Activated T-cell treated with anti-CD3 and anti-CD28 coated beads, Interleukin-2, amount 50 U/mL, for 72 hours (primary cell): ENCODE measurements around the gene PARD3B. TPM values are rescaled to one million over a fixed set of nuclear protein-coding genes. Genes with fewer than 3 reads are reported as not detected.

Experiments
- ATAC-seq, 2 donors: fragments of 150-1000 bp; cut with Tn5 transposase; replicated peaks in 1 of 2; 2 replicates each; pipeline ENCODE4 v1.10.0; 2021; ENCODE audit warnings: moderate library complexity in 2 of 2, mild to moderate bottlenecking in 1 of 2
- DNase-seq, 2 donors: peaks; one replicate each; pipeline ENCODE4 v3.0.0; 2021 to 2022; ENCODE audit warnings: mixed read lengths in 1 of 2
- H3K27ac Mint-ChIP-seq: one replicate; pipeline ENCODE4 v1.8.0; 2022; ENCODE audit warnings: mild to moderate bottlenecking, moderate library complexity, mixed read lengths
- H3K27me3 Mint-ChIP-seq: one replicate; pipeline ENCODE4 v1.8.0; 2022; ENCODE audit warnings: low read depth, mixed read lengths
- H3K36me3 Mint-ChIP-seq, 2 donors: one replicate each; pipeline ENCODE4 v1.8.0; 2022; ENCODE audit warnings: mixed read lengths in 2 of 2, mild to moderate bottlenecking in 1 of 2; ENCODE audit not compliant: insufficient read depth in 2 of 2
- H3K4me1 Mint-ChIP-seq: one replicate; pipeline ENCODE4 v1.8.0; 2022; ENCODE audit warnings: low read depth, mixed read lengths
- H3K4me3 Mint-ChIP-seq, 2 donors: one replicate each; pipeline ENCODE4 v1.8.0; 2022; ENCODE audit warnings: mild to moderate bottlenecking in 2 of 2, mixed read lengths in 2 of 2, moderate library complexity in 2 of 2
- H3K9me3 Mint-ChIP-seq, 2 donors: one replicate each; pipeline ENCODE4 v1.8.0; 2022; ENCODE audit warnings: mixed read lengths in 2 of 2
- total RNA-seq, 2 donors: library from RNA; stranded (reverse); gene quantifications; one replicate each; pipeline ENCODE4 v1.2.3, GENCODE V29; 2022

PARD3B gene
- total RNA-seq, 2 donors from 2014 or later: 0.74 to 0.96 TPM

DNA sequence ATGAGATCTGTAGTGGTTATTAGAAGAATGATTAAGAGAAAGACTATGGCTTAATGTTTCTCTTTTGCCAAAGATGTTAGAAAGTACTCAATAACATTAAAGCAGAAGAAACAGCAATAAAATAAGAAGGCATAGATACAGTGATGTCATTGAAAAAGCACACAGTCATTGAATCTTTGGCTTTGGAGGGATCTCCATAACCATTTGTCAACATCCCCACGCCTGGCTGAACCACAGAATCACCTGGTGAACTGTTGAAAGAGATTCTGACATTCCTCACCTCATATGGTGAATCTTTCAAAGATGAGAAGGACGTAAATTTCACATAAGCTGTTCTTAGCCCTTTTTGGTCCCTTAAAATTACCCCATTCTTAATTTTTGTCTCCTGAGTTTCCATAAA is 812.5 kb downstream of the PARD3B start:
- DNase-seq (no peak), ATAC-seq (no peak)

DNA sequence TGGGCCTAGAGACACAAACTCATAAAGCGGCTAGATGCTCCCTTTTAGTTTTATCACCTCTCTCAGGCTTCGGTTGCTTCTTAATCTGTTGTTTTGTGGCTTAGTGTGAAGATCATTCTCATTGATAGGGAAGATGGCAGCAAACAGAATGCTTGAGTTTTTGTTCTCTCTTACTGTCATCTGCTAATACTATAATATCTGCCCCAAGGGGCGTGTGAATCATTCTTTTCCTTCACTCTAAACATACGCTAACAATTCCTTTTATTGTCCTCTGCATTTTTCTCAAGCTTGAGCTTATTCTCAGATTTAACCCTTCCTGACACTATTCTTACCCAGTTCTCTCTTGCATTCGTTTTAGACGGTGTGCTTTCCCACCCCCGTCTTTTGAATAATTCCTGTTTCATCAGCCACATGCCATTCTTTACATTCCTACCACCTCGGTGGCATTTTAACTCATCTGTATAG is 813.1 kb downstream of the PARD3B start:
- Mint-ChIP-seq H3K4me3 (no peak overlapping the region), H3K4me1 (no peaks in the 10 kb centered on the region), H3K27ac (no peak overlapping the region), H3K27me3 (peaks cover 20% of the 10 kb centered on the region), H3K36me3 (peaks cover 0 to 1% of the 10 kb centered on the region in 2 donors), H3K9me3 (no peaks in the 10 kb centered on the region)
- no peak for ATAC-seq
- DNase-seq: no peak

More for the DNA sequence above, 812.5 kb downstream of the PARD3B start:
- H3K4me3 Mint-ChIP-seq: no peak overlapping the region
- H3K36me3 Mint-ChIP-seq: peaks cover 0 to 1% of the 10 kb centered on the region in 2 donors
- no peaks in the 10 kb centered on the region for H3K4me1 Mint-ChIP-seq
- H3K9me3 Mint-ChIP-seq: no peaks in the 10 kb centered on the region
- peaks cover 20% of the 10 kb centered on the region for H3K27me3 Mint-ChIP-seq
- no peak overlapping the region for H3K27ac Mint-ChIP-seq

DNA sequence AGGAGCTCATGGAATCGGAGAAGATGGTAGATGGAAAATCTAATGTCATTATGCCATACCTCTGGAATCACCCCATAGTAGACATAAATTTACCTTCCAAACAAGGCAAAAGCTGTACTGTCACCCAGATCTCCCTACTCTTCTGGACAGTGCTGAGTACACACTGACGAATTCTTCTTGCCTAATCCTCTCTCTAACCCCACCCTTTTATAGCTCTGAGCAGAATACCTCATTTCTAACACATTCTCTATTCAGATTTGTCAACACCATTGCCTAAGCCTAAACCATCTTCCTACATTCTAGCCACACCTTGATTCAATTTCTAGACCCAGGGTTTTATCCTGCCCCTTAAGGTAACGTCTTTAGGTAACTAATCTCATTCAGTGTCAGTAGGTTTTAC is 816.0 kb downstream of the PARD3B start:
- Mint-ChIP-seq H3K27ac (no peak overlapping the region), H3K27me3 (peaks cover 20% of the 10 kb centered on the region), H3K36me3 (no peaks in the 10 kb centered on the region), H3K9me3 (no peaks in the 10 kb centered on the region), H3K4me3 (no peak overlapping the region), H3K4me1 (no peaks in the 10 kb centered on the region)
- no peak for ATAC-seq
- no peak for DNase-seq

DNA sequence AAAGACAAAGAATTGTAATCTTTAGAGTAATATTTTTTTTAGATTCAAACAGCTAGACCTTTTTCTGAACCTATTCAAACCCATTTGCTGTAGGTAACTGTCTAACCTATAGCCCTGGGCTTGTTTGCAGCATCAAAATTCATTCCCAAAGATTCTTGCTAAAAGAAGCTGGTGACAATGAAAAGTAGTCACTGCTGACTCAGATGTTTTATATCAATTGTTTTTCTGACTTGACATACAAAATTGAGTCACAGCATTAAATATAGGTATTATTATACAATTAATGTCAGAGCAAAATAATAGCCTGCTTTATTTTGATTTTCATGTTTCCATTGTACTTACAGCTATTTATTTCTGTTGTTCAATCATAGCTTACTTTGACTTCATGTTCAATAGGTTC is 816.7 kb downstream of the PARD3B start:
- H3K4me1 Mint-ChIP-seq: no peaks in the 10 kb centered on the region
- H3K36me3 Mint-ChIP-seq: no peaks in the 10 kb centered on the region
- DNase-seq: no peak
- H3K27me3 Mint-ChIP-seq: peaks cover 20% of the 10 kb centered on the region
- H3K27ac Mint-ChIP-seq: no peak overlapping the region
- no peak overlapping the region for H3K4me3 Mint-ChIP-seq
- H3K9me3 Mint-ChIP-seq: no peaks in the 10 kb centered on the region
- no peak for ATAC-seq

DNA sequence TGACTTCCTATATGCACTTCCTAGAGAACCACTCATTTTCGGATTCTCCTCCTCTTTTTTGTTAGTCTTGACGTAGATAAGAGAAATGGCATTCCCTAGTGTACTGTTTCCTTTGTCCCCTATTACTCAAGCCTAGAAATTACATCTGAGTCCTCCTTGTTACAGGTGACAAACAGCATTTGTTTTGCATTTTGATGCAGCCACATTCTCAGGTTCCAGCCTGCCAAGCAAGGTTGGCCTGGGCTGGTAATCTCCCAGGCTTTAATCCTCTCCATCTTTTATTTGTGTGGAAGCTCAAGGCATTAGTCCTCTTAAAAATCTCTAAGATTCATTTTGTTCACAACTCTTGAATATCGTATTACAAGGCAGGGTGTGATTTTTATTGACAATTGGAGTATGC is 819.0 kb downstream of the PARD3B start:
- H3K9me3 Mint-ChIP-seq: no peaks in the 10 kb centered on the region
- H3K4me3 Mint-ChIP-seq: no peak overlapping the region
- no peaks in the 10 kb centered on the region for H3K36me3 Mint-ChIP-seq

DNA sequence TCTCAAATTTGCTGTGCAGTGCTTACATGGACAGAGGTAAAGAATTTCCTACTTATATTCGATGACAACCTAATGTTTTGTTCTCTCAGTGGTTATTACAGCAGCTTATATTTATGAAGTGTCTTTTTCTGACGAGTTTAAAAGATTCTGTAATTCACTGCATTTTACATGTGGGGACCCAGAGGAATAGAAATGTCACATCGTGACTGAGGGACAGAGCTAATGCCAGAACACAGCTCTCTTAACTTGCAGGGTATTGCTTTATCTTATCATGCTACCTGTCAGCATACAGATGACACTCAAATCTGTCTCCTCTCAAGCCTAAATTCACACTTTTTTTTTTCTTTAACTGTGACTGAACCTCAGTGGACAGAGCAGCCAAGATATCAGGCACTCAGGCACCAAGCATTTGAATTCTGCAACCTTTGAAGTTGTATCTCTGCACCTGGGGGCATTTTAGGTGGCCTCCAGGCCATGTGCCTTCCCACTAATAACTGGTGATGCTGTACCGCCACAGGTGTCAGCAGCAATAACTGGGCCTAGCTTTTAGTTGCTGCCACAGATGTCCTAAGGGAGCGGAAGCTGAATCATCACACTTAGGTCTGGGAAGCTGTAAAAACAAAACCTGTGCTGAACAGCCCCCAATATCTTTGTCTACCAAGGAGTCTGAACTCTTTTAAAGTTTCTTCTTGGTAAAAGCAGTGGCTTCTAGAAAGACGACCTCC is 821.2 kb downstream of the PARD3B start:
- Mint-ChIP-seq H3K4me3 (no peak overlapping the region), H3K36me3 (no peaks in the 10 kb centered on the region), H3K27me3 (peaks cover 13% of the 10 kb centered on the region), H3K9me3 (no peaks in the 10 kb centered on the region), H3K4me1 (no peaks in the 10 kb centered on the region), H3K27ac (no peak overlapping the region)
- ATAC-seq (no peak), DNase-seq (no peak)

More for the DNA sequence above, 819.0 kb downstream of the PARD3B start:
- DNase-seq (no peak), ATAC-seq (no peak)
- peaks cover 19% of the 10 kb centered on the region for H3K27me3 Mint-ChIP-seq
- H3K4me1 Mint-ChIP-seq: no peaks in the 10 kb centered on the region
- no peak overlapping the region for H3K27ac Mint-ChIP-seq

DNA sequence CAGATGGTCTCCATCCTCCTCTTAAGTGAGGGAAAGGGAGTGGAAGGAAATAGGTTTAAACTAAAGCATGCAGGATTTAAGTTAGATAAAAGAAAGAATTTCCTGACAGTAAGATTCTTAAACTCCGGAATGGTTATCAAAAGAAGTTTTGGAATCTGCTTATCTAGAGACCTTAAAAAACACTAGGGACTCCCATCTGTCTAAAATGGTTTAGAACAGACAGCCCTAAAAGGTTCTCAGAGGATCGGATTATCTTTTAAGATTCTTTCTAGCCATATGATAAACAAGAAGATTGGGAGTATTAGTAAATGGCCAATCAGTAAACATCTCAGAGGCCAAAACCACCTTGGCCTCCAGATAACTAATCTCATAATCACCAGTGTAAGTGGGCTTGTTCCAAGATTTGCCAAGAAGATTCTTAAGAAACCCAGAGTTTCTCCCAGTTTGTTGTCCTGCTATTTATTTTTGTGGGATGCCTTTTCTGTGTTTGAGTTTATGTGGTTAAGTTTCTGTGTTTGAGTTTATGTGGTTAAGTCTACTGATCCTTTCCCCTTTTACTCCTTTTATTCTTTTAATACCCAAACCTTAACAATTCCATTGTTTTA is 822.2 kb downstream of the PARD3B start:
- DNase-seq (no peak), ATAC-seq (no peak)
- Mint-ChIP-seq H3K27me3 (peaks cover 8% of the 10 kb centered on the region), H3K9me3 (no peaks in the 10 kb centered on the region), H3K4me1 (peaks cover 5% of the 10 kb centered on the region), H3K27ac (no peak overlapping the region), H3K4me3 (no peak overlapping the region), H3K36me3 (no peaks in the 10 kb centered on the region)

DNA sequence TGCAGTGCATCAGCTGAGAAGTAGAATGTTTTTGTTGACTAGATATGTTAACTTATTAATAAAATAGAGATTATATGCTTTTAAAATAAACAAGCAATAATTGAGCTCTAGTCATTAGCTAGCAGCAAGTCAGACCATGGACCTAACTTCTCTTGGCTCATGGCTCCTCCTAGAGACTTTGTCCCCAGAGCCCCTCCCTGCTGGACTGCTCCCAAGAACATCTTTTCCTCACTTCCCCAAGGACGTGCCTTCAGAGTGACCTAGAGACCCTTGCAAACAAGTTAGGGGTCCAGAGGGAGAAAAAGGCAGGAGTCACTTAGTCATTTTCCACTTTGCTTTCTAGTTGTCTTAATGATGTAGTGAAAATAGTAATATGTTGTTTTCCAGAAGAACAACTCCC is 824.5 kb downstream of the PARD3B start:
- Mint-ChIP-seq H3K27me3 (peaks cover 8% of the 10 kb centered on the region), H3K4me3 (no peak overlapping the region), H3K36me3 (no peaks in the 10 kb centered on the region), H3K4me1 (peaks cover 6% of the 10 kb centered on the region), H3K27ac (no peak overlapping the region), H3K9me3 (no peaks in the 10 kb centered on the region)
- DNase-seq (no peak), ATAC-seq (no peak)

DNA sequence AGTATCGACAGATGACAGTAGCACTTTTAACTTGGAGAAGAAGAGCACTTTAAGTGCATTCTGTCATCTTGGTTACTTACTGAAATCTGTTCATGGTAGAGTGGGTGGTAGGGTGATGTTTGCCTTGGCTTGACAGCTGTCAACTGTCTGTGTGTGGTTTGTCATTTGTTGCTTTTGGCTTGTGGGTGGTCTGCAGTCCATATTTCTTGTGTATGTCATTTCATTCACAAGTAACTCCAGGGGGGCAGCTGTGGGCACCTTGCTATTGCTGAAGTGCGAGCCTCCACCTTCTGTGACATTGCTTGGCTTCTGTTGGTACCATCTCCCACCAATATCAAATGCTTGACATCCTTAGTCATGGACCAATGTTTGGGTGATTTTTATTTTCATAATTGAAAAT is 825.5 kb downstream of the PARD3B start:
- Mint-ChIP-seq H3K27me3 (peaks cover 8% of the 10 kb centered on the region), H3K36me3 (no peaks in the 10 kb centered on the region), H3K27ac (no peak overlapping the region), H3K4me3 (no peak overlapping the region), H3K4me1 (peaks cover 6% of the 10 kb centered on the region), H3K9me3 (no peaks in the 10 kb centered on the region)
- no peak for DNase-seq
- no peak for ATAC-seq

DNA sequence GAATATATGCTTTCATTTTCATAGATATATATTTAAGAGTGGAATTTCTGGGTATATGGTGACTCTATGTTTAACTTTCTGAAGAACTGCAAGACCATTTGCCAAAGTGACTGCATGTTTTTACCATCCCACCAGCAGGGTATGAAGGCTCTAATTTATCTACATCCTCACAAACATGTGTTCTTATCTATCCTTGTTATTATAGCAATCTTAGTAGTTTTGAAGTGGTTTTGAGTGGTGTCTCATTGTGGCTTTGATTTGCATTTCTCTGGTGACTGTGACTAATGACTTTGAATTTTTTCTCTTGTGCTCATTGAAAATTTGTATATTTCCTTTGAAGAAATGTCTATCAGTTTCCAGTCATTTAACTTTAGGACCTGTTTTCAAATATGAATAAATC is 826.9 kb downstream of the PARD3B start:
- Mint-ChIP-seq H3K4me1 (peaks cover 16% of the 10 kb centered on the region), H3K27ac (no peak overlapping the region), H3K4me3 (no peak overlapping the region), H3K27me3 (peaks cover 8% of the 10 kb centered on the region), H3K9me3 (no peaks in the 10 kb centered on the region), H3K36me3 (no peaks in the 10 kb centered on the region)
- peak; percentile 49 to 53 for ATAC-seq
- DNase-seq: no peak

DNA sequence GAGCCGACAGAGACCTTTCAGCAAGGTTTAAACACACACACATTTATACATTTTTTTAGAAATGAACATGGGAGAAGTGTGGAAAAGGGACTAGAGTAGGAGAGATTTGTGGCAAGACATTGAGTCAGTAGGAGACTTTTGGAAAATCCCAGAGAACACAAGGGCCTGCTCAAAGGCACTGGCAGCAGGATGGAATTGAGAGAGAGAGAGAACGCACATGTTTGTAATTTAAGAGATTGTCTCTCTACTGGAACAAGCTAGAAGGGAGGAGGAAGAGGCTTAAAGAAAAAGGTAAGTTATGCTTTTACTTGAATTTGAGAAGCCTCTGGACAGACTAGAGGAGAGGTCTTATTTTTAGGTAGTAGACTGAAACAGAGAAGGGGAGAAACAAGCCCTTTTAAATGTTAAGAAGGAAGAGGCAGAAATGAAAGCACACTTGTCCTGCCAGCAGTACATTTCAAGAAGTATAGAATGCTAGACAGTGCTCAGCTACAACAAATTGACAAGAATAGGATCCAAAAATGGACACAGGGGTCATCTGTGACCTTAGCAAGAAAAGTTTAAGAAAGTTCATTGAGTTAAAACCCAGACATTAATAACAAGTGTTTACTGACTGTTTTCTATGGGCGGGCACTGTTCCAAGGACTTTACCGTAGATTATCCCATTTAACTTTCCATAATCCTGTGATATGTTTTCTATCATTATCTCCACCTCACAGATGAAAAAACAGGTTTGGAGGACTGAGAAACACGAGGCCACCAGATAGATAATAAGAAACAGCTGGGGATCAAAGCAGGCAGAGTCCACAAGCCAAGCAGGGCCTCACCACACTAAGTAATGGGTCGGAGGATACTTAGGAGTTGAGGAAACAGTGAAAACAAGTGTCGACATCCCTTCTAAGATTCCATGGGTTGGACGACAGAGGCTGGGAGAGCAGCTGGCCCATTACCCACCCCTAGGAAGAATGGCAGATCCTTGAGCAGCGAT is 830.5 kb downstream of the PARD3B start:
- Mint-ChIP-seq H3K4me1 (peaks cover 20% of the 10 kb centered on the region), H3K9me3 (no peaks in the 10 kb centered on the region), H3K36me3 (no peaks in the 10 kb centered on the region), H3K27ac (no peak overlapping the region), H3K4me3 (no peak overlapping the region), H3K27me3 (no peaks in the 10 kb centered on the region)
- ATAC-seq (no peak), DNase-seq (no peak)

DNA sequence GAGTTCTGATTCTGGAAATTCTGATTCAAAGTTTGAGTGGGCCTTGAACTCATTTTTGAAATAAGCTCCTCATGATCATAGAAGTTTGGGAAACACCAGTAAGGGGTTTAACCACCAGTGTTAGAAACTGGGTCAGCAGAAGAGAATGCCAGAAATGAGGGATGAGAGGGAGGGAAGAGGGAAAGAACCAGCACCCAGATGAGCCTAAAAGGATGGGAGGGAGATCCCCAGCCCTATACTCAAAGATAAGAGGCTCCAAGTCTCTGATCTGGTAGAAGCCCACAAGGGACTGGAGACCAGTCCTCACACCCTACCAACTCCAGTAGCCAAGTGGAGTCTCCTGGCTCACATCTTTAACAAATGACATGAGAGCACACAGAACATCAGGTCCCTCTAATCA is 832.0 kb downstream of the PARD3B start:
- no peaks in the 10 kb centered on the region for H3K9me3 Mint-ChIP-seq
- H3K27me3 Mint-ChIP-seq: no peaks in the 10 kb centered on the region
- no peak overlapping the region for H3K4me3 Mint-ChIP-seq
- peak in 1 of 2 donors; percentile 38 for ATAC-seq
- no peak for DNase-seq
- H3K4me1 Mint-ChIP-seq: peaks cover 16% of the 10 kb centered on the region
- no peaks in the 10 kb centered on the region for H3K36me3 Mint-ChIP-seq
- no peak overlapping the region for H3K27ac Mint-ChIP-seq

DNA sequence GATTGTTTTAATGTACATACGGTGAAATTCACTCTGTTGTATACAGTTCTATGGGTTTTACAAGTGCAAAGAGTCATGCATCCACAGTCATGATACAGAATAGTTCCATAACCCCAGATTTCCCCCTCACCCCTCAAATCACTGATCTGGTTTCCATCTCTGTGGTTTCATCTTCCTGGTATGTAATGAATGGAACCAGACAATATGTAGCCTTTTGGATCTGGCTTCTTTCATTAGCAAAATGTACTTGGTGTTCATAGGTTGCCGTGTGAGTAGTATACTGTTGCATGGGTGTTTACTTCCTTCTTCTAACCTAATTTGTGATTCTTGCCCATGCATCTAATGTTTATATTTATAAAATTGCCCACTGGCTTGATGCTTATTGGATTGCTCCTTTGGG is 838.3 kb downstream of the PARD3B start:
- H3K36me3 Mint-ChIP-seq: no peaks in the 10 kb centered on the region
- H3K4me1 Mint-ChIP-seq: peaks cover 6% of the 10 kb centered on the region
- no peaks in the 10 kb centered on the region for H3K9me3 Mint-ChIP-seq
- ATAC-seq: no peak
- no peak overlapping the region for H3K27ac Mint-ChIP-seq
- H3K27me3 Mint-ChIP-seq: peaks cover 12% of the 10 kb centered on the region
- no peak for DNase-seq
- H3K4me3 Mint-ChIP-seq: no peak overlapping the region
